Adrenal gland (tissue), 12 donors: ENCODE data around the gene OSBP. TPM values are rescaled to one million over a fixed set of nuclear protein-coding genes. Genes with fewer than 3 reads are reported as not detected.
A peak's percentile ranks its signal among the peaks of the same experiment; 100 is the strongest.

Experiments used
- DNase-seq, 7 donors: peaks; one replicate each; pipeline ENCODE4 v3.0.0-alpha.2; 2019 to 2020
- H3K27ac ChIP-seq, 5 donors: fragments of 200-600 bp; sonication (generic) in 4 of 5; 1 replicate in 3 of 5; 2 replicates in 2 of 5; pipeline versions ENCODE4 v1.5.1 to v1.8.0; 2016 to 2020; ENCODE audit warnings: mild to moderate bottlenecking in 1 of 5
- H3K27me3 ChIP-seq: fragments of 200-600 bp; 2 replicates; pipeline ENCODE4 v1.8.0; 2021
- H3K36me3 ChIP-seq, 2 donors: fragments of 200-600 bp; replicated peaks in 1 of 2; 1 replicate in 1 of 2; 2 replicates in 1 of 2; pipeline versions ENCODE4 v1.5.1 to v1.8.0; 2018 to 2022
- H3K4me1 ChIP-seq, 2 donors: fragments of 200-600 bp; replicated peaks in 1 of 2; 1 replicate in 1 of 2; 2 replicates in 1 of 2; pipeline versions ENCODE4 v1.5.1 to v1.8.0; 2018 to 2021
- H3K4me3 ChIP-seq, 4 donors: fragments of 200-600 bp; sonication (generic) in 3 of 4; one replicate each; pipeline ENCODE4 v1.5.1; 2016 to 2018
- H3K9me3 ChIP-seq, 3 donors: fragments of 200-600 bp; sonication (generic) in 1 of 3; replicated peaks in 1 of 3; 1 replicate in 2 of 3; 2 replicates in 1 of 3; pipeline versions ENCODE4 v1.5.1 to v1.8.0; 2016 to 2021
- POLR2A ChIP-seq, 2 donors: fragments of 450-650 bp; IDR thresholded peaks; one replicate each; pipeline ENCODE4 v1.6.1; 2017; ENCODE audit warnings: antibody characterized with exemption in 2 of 2, mild to moderate bottlenecking in 2 of 2, moderate library complexity in 1 of 2
- WGBS, 4 donors: extraction: QIAGEN DNeasy Blood & Tissue Kit in 2 of 4; methylation state at CpG; one replicate each; pipeline versions ENCODE4 v1.1.5 to v1.1.7; 2013 to 2017; 5-methylcytosine and 5-hydroxymethylcytosine counted together
- intact Hi-C, 2 donors: fragments of 100-400 bp; cut with DNase I; formaldehyde crosslinking; loops; one replicate each; pipeline versions ENCODE4 v1.14.1 to v1.15.0; 2022 to 2023
- polyA plus RNA-seq, 3 donors: library from polyadenylated mRNA; stranded (reverse); fragments of 200-250 nt in 2 of 3; fragments of 350-450 nt in 1 of 3; fragmentation: Illumina TruSeq in 1 of 3; extraction: RNeasy Lipid Tissue Mini Kit (QIAGEN cat#74804) in 1 of 3; gene quantifications; one replicate each; pipeline ENCODE4 v1.2.3, GENCODE V29; 2013 to 2014
- total RNA-seq, 9 donors: library from RNA; depleted of rRNA in 4 of 9; stranded (reverse); fragments of >200 nt in 4 of 9; fragments of 120-200 nt in 1 of 9; fragmentation: NEBNext Ultra II Directional in 1 of 9; extraction: Animal tissue kit (Norgen Biotek cat#: 25700) in 1 of 9; gene quantifications; one replicate each; pipeline versions ENCODE4 v1.1.0 to v1.2.4, GENCODE V29; 2013 to 2023
- TF ChIP-seq, protein P1 (sequence below), 6 experiments: fragments of 450-650 bp in 4 of 6; fragments of 200-600 bp in 2 of 6; sonication (generic) in 1 of 6; IDR thresholded peaks; 1 replicate in 5 of 6; 2 replicates in 1 of 6; pipeline versions ENCODE4 v1.5.1 to v1.8.0; 2016 to 2021; ENCODE audit warnings: antibody characterized with exemption in 6 of 6, mild to moderate bottlenecking in 2 of 6, moderate library complexity in 1 of 6
- donor health status: healthy with polysubstance abuse.
- donor health status: Bipolar disorder and iron deficiency.
- donor health status: DM: yes; HTN: yes; CAD: no.
- donor health status: DM: no; HTN: no; CAD: no.
- donor health status: DM: no; HTN: no; CAD: no.
- donor health status: DM: yes; HTN: yes; CAD: no.

The OSBP gene
- total and polyA plus RNA-seq, 12 donors, result 15.3 to 120 (median 68.7) TPM

DNA sequence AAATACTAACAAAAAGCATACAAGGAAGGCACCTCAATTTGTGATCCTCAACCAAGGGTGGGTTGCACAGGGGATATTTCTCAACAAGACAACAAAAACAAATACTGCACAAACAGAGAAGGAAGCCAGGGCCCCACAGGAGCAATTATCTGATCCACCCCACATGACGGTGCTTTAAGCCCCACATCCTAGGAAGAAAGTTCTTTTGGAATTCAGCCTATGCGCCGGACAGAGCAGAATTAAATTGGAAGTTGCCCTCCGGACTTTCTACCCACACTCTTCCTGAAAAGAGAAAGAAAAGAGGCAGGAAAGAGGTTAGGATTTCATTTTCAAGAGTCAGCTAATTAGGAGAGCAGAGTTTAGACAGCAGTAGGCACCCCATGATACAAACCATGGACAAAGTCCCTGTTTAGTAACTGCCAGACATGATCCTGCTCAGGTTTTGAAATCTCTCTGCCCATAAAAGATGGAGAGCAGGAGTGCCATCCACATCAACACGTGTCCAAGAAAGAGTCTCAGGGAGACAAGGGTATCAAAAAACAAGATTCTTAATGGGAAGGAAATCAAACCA is 40.6 kb downstream of the OSBP start:
- no peaks in the 10 kb centered on the region for H3K9me3 ChIP-seq
- H3K4me3 ChIP-seq, result no peak overlapping the region
- no peak for DNase-seq
- intact Hi-C loops, result no loop called here
- peaks cover 23 to 27% of the 10 kb centered on the region in 2 donors for H3K4me1 ChIP-seq
- WGBS, 4 donors, result 77 to 93% (median 89%) methylated on average over 5 of the region's 5 CpGs
- no peak for TF ChIP-seq POLR2A (IDR thresholded peaks at IDR 0.05)
- TF ChIP-seq, protein P1, sequence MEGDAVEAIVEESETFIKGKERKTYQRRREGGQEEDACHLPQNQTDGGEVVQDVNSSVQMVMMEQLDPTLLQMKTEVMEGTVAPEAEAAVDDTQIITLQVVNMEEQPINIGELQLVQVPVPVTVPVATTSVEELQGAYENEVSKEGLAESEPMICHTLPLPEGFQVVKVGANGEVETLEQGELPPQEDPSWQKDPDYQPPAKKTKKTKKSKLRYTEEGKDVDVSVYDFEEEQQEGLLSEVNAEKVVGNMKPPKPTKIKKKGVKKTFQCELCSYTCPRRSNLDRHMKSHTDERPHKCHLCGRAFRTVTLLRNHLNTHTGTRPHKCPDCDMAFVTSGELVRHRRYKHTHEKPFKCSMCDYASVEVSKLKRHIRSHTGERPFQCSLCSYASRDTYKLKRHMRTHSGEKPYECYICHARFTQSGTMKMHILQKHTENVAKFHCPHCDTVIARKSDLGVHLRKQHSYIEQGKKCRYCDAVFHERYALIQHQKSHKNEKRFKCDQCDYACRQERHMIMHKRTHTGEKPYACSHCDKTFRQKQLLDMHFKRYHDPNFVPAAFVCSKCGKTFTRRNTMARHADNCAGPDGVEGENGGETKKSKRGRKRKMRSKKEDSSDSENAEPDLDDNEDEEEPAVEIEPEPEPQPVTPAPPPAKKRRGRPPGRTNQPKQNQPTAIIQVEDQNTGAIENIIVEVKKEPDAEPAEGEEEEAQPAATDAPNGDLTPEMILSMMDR (IDR thresholded peaks at IDR 0.05), result no peak
- peaks cover 0 to 46% of the 10 kb centered on the region in 2 donors for H3K36me3 ChIP-seq
- H3K27ac ChIP-seq, result peak overlapping the region in 4 of 5 donors; percentile 40 to 69 (median 55)
- no peaks in the 10 kb centered on the region for H3K27me3 ChIP-seq

DNA sequence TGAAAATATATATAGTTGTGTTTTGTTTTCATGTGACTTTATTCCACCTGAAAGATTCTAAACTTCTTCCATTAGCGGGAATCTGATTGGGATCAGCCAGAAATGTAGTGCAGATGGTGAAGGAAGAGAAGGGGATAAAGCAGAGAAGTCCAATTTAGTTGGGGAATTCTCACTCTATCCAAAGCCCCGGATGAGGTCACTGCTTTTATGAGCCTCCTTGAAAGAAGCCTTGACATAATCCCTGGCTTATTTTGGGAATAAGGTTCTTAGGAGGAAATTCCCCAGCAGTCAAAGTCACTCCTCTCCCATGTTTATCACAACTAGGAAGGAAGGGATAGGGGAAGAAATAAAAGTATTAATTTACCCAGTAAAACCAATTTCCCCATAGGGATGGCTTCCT is 41.1 kb downstream of the OSBP start:
- no peak for TF ChIP-seq POLR2A (IDR thresholded peaks at IDR 0.05)
- TF ChIP-seq, protein P1 (IDR thresholded peaks at IDR 0.05), result no peak
- no peak overlapping the region for H3K4me3 ChIP-seq
- WGBS, 4 donors, result 57 to 71% (median 68%) methylated on average over 2 of the region's 2 CpGs
- no peaks in the 10 kb centered on the region for H3K27me3 ChIP-seq
- no peaks in the 10 kb centered on the region for H3K9me3 ChIP-seq
- intact Hi-C loops, result no loop called here
- peaks cover 23 to 27% of the 10 kb centered on the region in 2 donors for H3K4me1 ChIP-seq
- DNase-seq, result peak in 1 of 7 donors; percentile 4
- peaks cover 0 to 41% of the 10 kb centered on the region in 2 donors for H3K36me3 ChIP-seq
- peak overlapping the region in 4 of 5 donors; percentile 53 to 77 (median 63) for H3K27ac ChIP-seq

DNA sequence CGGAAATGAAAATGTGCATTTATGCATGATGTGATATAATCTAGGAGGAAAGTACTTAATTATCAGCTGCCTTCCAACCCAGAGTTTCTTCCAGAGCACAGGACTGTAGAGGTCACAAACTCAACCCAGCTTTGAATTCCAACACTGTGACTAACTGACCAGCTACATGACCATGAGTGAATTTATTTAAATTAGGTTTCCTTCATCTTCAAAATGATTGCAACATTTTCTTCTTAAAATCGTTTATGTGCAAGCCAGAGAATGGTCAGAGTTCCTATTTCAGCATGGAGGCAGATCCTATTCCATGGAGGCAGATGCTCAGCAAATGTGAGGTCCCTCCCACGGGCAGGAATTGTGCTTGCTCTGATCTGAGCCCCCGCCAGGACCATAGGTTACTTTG is 42.4 kb downstream of the OSBP start:
- no peaks in the 10 kb centered on the region for H3K27me3 ChIP-seq
- peak overlapping the region in 4 of 5 donors; percentile 57 to 83 (median 73) for H3K27ac ChIP-seq
- peaks cover 23 to 27% of the 10 kb centered on the region in 2 donors for H3K4me1 ChIP-seq
- peaks cover 0 to 28% of the 10 kb centered on the region in 2 donors for H3K36me3 ChIP-seq
- no peak overlapping the region for H3K4me3 ChIP-seq
- TF ChIP-seq POLR2A (IDR thresholded peaks at IDR 0.05), result no peak
- TF ChIP-seq, protein P1 (IDR thresholded peaks at IDR 0.05), result no peak
- WGBS, 4 donors, result 60 to 68% (median 67%) methylated on average over 4 of the region's 4 CpGs
- intact Hi-C loops, result no loop called here
- peak in 3 of 7 donors; percentile 34 to 57 (median 54) for DNase-seq
- no peaks in the 10 kb centered on the region for H3K9me3 ChIP-seq

DNA sequence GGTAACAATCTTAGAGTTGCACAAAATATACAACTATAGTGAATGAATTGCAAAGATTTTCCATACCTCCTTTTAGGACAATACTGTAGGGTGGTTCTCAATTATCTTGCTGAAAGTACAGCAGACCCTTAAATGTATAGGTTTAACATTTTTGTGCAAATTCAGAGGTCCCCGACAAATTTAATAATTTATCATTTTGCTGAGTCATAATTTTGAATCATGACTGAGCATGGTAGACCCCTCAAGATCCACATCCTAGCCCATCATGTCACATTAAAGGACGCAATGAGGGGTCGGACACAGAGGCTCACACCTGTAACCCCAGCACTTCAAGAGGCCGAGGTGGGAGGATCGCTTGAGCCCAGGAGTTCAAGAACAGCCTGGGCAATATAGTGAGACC is 43.5 kb downstream of the OSBP start:
- H3K27me3 ChIP-seq, result no peaks in the 10 kb centered on the region
- no peak for DNase-seq
- intact Hi-C loops, result no loop called here
- 76 to 98% (median 94%) methylated on average over 5 of the region's 5 CpGs for WGBS, 4 donors
- no peak for TF ChIP-seq POLR2A (IDR thresholded peaks at IDR 0.05)
- TF ChIP-seq, protein P1 (IDR thresholded peaks at IDR 0.05), result no peak
- peaks cover 0 to 17% of the 10 kb centered on the region in 2 donors for H3K36me3 ChIP-seq
- no peaks in the 10 kb centered on the region for H3K9me3 ChIP-seq
- no peak overlapping the region for H3K27ac ChIP-seq
- H3K4me3 ChIP-seq, result no peak overlapping the region
- H3K4me1 ChIP-seq, result peaks cover 17 to 27% of the 10 kb centered on the region in 2 donors
